Measurements from ENCODE around the gene PARD3B.

PARD3B gene

DNA sequence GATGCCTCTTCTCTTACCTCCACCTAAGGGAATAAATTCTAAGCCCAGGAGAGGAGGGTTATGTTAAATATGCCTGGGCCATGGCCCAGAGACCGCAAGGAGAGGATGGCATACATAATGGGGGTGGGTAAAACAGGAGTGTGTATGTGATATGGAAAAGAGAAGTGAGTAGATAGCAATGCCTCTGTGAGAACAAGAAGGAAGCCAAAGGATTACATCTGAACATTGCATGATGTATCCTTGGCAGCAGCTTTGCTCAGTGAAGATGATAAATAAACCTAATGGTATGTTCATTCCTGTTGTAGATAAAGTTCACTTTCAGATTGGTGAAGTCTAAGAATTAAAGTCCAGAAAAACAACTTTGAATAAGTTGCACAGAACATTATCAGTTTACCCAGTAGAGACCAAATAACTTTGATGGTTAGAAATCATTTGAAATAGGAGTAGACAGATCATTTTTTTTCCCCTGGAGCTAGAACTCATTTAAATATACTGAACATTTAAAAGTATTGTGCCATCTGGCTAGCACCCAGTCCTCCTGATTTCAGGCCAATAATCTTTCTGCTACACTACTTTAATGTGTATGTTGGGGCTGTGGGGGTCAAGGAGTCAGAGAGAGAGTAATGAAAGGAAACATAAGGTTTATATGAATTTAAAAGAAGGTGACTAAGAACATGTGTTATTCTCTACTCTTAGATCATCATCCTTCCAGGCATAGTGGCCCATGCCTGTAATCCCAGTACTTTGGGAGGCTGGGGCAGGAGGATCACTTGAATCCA lies 231.7 kb downstream of the PARD3B start:
- no peak for DNase-seq

- no peak for DNase-seq
These were observed 234.5 kb downstream of the PARD3B start for GRCh38 chr2:204779771-204780170.

- no peak for DNase-seq
These were observed 236.7 kb downstream of the PARD3B start for GRCh38 chr2:204781941-204782340.

- DNase-seq = no peak
These were observed 244.8 kb downstream of the PARD3B start for GRCh38 chr2:204790076-204790475.

- no peak for DNase-seq
These were observed 246.0 kb downstream of the PARD3B start for GRCh38 chr2:204791230-204791629.

GRCh38 chr2:204794624-204795023 lies 249.3 kb downstream of the PARD3B start:
- no peak for DNase-seq

DNA sequence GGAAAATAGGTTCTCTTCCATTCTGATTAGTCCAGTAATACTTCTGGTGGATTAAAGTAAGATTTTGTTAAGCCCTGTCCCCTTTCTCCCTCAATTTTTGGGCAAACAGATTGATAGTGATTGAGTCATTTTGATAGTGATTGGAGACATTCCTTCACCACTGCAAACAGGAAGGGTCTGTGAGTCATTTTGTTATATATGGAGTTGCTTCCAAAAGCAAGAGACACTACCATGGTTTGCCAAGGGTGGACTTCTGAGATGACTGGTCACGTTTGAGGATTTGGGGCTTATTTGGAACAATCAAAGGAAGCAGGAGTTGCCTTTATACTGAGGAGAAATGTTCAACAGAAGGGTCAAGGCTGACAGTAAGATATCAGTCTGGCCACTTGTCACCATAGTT lies 249.9 kb downstream of the PARD3B start:
- DNase-seq = no peak

DNA sequence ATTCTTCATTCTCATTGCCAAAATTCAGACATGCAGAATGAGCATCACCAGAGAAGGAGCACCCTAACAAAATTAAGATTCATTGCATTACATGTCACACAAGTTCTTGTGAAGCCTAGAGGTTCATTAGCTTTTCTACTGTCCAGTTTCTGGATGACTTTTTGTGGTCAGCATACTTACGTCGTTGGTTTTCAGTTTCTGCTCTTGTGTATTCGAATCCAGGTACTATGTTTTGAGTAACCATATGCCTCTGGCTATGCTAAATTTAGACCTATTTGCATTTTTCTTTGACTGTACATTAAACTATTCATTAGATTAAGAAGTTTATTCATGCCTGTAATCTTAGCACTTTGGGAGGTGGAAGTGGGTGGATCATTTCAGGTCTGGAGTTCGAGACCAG lies 251.3 kb downstream of the PARD3B start:
- no peak for DNase-seq

DNA sequence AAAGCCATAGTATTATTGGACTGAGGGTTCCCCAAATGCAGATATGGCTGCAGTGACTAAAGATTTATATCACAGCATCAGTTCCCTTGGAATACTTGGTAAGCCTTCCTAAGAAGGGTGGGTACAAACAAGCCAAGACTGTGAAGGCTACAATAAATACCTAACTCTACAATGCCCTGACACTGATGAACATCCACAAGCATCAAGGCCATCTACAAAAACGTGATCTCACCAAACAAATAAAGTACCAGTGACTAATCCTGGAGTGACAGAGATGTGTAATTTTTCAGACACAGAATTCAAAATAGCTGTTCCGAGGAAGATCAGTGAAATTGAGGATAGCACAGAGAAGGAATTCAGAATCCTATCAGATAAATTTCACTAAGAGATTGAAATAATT lies 254.5 kb downstream of the PARD3B start:
- DNase-seq = no peak

DNA sequence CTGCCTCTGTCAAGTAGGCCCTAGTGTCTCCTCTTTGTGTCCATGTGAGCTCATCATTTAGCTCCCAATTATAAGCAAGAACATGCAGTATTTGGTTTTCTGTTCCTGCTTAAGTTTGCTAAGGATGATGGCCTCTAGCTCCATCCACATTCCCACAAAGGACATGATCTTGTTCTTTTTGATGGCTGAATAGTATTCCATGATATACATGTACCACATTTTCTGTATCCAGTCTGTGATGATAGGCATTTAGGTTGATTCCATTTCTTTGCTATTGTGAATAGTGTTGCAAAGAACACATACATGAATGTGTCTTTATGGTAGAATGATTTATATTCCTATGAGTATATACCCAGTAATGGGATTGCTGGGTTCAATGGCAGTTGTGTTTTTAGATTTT lies 263.2 kb downstream of the PARD3B start:
- DNase-seq = no peak

DNA sequence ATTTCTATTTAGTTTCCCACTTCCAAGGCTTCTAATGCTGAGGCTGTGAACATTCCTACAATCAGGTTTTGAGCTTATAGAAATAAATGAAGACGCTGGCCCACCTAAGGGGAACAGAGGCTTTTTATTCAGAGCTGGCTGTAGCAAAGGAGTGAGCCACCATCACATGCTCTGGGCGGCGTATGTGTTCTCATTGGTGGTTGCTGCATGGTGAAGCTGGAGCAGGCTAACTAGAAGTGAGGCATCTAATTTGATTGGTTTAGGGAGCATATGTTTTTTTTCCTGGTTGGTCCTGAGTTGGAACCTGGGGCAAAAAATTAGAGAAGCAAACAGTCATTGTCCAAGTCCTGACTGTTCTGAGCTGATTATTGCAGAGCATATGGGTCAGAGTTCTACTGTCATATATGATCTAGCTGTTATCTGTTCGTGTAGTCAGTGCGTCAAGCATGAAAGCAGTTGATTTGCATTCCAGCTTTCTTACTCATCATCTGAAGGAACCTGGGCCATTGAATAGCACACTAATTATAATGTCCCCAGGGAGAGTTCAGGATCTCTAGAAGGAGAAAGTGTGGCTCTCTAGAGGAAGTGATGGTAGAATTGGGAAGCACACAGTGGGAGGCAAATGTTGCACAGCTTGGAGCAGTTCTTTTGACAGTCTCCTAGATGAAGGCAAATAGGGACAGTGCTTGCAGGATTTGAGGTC lies 279.6 kb downstream of the PARD3B start:
- DNase-seq = no peak

DNA sequence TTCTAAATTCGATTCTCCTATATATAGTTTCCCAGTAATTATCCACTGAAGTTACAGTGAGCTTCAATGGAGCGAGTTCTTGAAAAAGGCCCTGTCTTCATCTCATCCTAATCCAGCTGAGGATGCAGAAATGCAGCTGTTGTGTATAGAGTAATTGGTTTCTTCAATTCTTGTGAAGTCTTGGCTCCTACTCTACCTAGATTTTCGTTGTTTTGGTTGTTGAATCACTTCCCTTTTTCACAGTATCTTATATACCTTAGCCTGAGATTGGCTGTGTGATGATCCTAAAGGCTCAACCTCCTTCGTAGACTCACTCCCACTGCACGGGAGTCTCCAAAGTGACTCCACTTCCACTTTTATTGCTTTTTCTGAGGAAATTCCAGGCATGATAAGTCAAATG lies 280.4 kb downstream of the PARD3B start:
- DNase-seq = no peak

- DNase-seq = no peak
These were observed 282.7 kb downstream of the PARD3B start for GRCh38 chr2:204827701-204828590.

GRCh38 chr2:204834716-204835384 lies 289.6 kb downstream of the PARD3B start:
- no peak for DNase-seq

DNA sequence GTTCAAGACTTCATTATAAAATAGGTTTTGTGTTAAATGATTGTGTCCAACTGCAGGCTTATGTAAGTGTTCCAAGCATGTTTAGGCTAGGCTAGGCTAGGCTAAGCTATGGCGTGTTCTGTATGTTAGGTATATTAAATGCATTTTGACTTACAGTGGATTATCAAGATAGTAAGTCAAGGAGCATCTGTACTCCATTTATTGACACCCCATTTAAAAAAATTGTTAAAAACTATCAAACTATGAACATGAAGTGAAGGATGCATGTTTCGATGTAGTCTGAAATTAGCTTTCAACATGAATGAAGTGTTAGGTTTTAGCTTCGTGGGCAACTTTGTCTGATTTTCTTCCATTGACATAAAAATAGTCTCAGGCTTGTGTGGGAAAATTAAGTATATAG lies 290.5 kb downstream of the PARD3B start:
- DNase-seq = no peak

- DNase-seq = no peak
These were observed 295.2 kb downstream of the PARD3B start for GRCh38 chr2:204840504-204840903.

- DNase-seq = no peak
These were observed 296.8 kb downstream of the PARD3B start for GRCh38 chr2:204842068-204842467.

DNA sequence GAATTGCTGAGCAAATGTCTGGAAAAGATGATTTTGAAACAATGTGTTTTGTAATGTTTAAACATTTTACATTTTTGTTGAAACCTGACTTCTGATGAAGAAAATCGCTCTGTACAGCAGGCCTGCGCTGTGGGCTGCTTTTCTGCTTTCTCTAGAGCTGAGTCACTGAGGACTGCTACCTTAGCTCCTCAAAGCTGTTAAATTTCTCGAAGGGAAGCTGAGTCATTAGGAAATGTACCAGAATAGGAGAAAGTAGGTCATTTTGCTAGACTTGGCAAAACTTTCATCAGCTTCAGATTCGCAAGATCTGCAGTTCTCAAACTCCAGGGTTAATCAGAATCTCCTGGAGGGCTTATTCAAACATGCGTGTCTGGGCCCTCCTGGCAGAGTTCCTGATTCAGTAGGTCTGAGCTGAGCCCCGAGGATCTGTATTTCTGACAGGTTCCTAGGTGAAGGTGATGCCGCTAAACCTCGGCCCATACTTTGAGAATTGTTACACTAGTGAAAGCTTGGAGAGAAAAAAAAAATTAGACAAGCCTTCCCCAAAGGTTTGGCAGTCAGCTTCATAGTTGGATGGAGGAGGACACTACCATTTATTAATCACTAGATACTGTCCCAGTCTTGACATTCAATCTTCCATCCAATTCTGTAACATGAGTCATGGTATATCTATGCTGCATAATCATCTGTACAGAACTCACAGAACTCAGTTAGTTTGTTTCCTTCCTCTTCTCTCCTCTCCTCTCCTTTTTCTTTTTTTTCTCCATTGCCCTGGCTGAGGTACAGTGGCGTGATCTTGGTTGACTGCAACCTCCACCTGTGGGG lies 297.6 kb downstream of the PARD3B start:
- no peak for DNase-seq

GRCh38 chr2:204846471-204846870 lies 301.2 kb downstream of the PARD3B start:
- no peak for DNase-seq

- DNase-seq = no peak
These were observed 304.6 kb downstream of the PARD3B start for GRCh38 chr2:204849892-204850291.

DNA sequence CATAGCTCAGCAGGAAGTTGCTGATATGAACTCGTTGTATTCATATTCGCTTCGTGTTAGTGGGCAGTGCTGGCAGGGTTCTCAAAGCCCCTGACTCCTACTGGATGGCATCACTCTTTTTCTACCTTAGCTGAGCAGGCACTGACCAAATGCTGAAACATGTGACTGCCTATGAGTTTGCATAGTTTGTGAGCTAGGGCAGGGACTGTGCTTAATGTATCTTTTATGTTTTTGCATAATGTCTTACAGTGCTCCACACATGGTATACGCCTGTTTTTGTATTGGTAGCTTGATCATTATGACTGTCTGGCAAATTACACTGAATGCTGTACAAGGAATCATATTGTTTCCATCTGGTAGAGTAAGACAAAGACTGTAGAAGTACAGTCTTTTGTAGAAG lies 305.3 kb downstream of the PARD3B start:
- DNase-seq = no peak

GRCh38 chr2:204853905-204854304 lies 308.6 kb downstream of the PARD3B start:
- no peak for DNase-seq

All from NCI-H146 (cell line).